WTC11 (cell line): ENCODE measurements around the gene SPIB.
"Not testable (repeated sequence)": the region's sequence is repeated elsewhere in the genome, so short reads cannot be mapped to it uniquely, and the experiment has no call there.

Experiments
- ATF1 ChIP-seq: sonication (generic); formaldehyde crosslinking; IDR thresholded peaks from 2 replicates; pipeline ENCODE4 v1.8.1; 2023; ENCODE audit warnings: mild to moderate bottlenecking, moderate library complexity, missing genetic modification reagents
- CTCF ChIP-seq: fragments of 200-600 bp; IDR thresholded peaks from 2 replicates; pipeline ENCODE4 v1.8.0; 2022; ENCODE audit warnings: antibody characterized with exemption
- E2F1 ChIP-seq: sonication (generic); formaldehyde crosslinking; IDR thresholded peaks from 2 replicates; pipeline ENCODE4 v1.8.0; 2022; ENCODE audit warnings: mild to moderate bottlenecking, missing genetic modification reagents
- E2F4 ChIP-seq: sonication (generic); formaldehyde crosslinking; IDR thresholded peaks from 2 replicates; pipeline ENCODE4 v1.8.1; 2022; ENCODE audit warnings: low read depth, mild to moderate bottlenecking, moderate library complexity, missing genetic modification reagents, borderline replicate concordance
- ETV6 ChIP-seq: sonication (generic); formaldehyde crosslinking; IDR thresholded peaks from 2 replicates; pipeline ENCODE4 v1.8.1; 2022; ENCODE audit warnings: mild to moderate bottlenecking, missing genetic modification reagents
- HMGXB4 ChIP-seq: sonication (generic); formaldehyde crosslinking; IDR thresholded peaks from 2 replicates; pipeline ENCODE4 v1.8.1; 2023; ENCODE audit warnings: mild to moderate bottlenecking, moderate library complexity, missing genetic modification reagents
- ZBTB21 ChIP-seq: sonication (generic); formaldehyde crosslinking; IDR thresholded peaks from 2 replicates; pipeline ENCODE4 v1.8.1; 2023; ENCODE audit warnings: mild to moderate bottlenecking, missing genetic modification reagents, borderline replicate concordance
- ZNF423 ChIP-seq: fragments of 250-450 bp; sonication (Bioruptor Pico); IDR thresholded peaks from 2 replicates; pipeline ENCODE4 v2.1.2; 2022; ENCODE audit warnings: mild to moderate bottlenecking, moderate library complexity

- not testable (repeated sequence) for TF ChIP-seq ATF1; ETV6; ZNF423; CTCF; HMGXB4; E2F1; ZBTB21 (CRISPR knock-in tag); E2F4 (CRISPR knock-in tag)
Observed at GRCh38 chr19:50390952-50391351, 27.8 kb upstream of the SPIB start.
